Ectodermal cell (in vitro differentiated cells): ENCODE data around the gene FBXL7.

Experiments
- H3K27ac ChIP-seq: 2 replicates; pipeline ENCODE4 v1.7.0; 2013; ENCODE audit warnings: mild to moderate bottlenecking, low read depth, low read length; ENCODE audit not compliant: insufficient read depth, poor library complexity, severe bottlenecking
- H3K27me3 ChIP-seq: 2 replicates; pipeline ENCODE4 v1.7.0; 2013; ENCODE audit warnings: mild to moderate bottlenecking, low read length; ENCODE audit not compliant: insufficient read depth, control insufficient read depth, poor library complexity, severe bottlenecking
- H3K36me3 ChIP-seq: one replicate; pipeline ENCODE4 v1.7.0; 2013; ENCODE audit warnings: low read length; ENCODE audit not compliant: control insufficient read depth, insufficient read depth
- H3K4me1 ChIP-seq: one replicate; pipeline ENCODE4 v1.7.0; 2013; ENCODE audit warnings: low read length; ENCODE audit not compliant: control insufficient read depth, insufficient read depth
- H3K4me3 ChIP-seq: 2 replicates; pipeline ENCODE4 v1.7.0; 2013; ENCODE audit warnings: low read depth, low read length, control low read depth; ENCODE audit not compliant: insufficient read depth
- H3K9me3 ChIP-seq: 2 replicates; pipeline ENCODE4 v1.7.0; 2013; ENCODE audit warnings: mild to moderate bottlenecking, low read length, moderate library complexity; ENCODE audit not compliant: control insufficient read depth
- WGBS, 2 experiments: methylation state at CpG; one replicate each; pipeline ENCODE4 v1.1.7; 2013; ENCODE audit warnings: missing lambda C conversion rate in 2 of 2; 5-methylcytosine and 5-hydroxymethylcytosine counted together

Gene FBXL7

GRCh38 chr5:15711892-15712291 is 211.9 kb downstream of the FBXL7 start:
- no peak overlapping the region for H3K27ac ChIP-seq
- no peak overlapping the region for H3K4me3 ChIP-seq
- no peaks in the 10 kb centered on the region for H3K9me3 ChIP-seq
- WGBS, 2 experiments, result 83 to 89% methylated on average over 1 to 2 of the region's 2 CpGs
- no peaks in the 10 kb centered on the region for H3K4me1 ChIP-seq
- H3K36me3 ChIP-seq, result no peaks in the 10 kb centered on the region
- H3K27me3 ChIP-seq, result no peaks in the 10 kb centered on the region

- Histone ChIP-seq H3K4me1 (no peaks in the 10 kb centered on the region), H3K36me3 (no peaks in the 10 kb centered on the region), H3K27me3 (no peaks in the 10 kb centered on the region), H3K27ac (no peak overlapping the region), H3K4me3 (no peak overlapping the region), H3K9me3 (no peaks in the 10 kb centered on the region)
- 97 to 98% methylated on average over 2 of the region's 2 CpGs for WGBS, 2 experiments
Measured at GRCh38 chr5:15715535-15715934, 215.6 kb downstream of the FBXL7 start.

GRCh38 chr5:15715967-15716366 is 216.0 kb downstream of the FBXL7 start:
- WGBS, 2 experiments, result 91 to 93% methylated on average over 5 of the region's 5 CpGs
- Histone ChIP-seq H3K36me3 (no peaks in the 10 kb centered on the region), H3K27me3 (no peaks in the 10 kb centered on the region)

GRCh38 chr5:15717001-15717400 is 217.0 kb downstream of the FBXL7 start:
- WGBS, 2 experiments, result 84 to 89% methylated on average over 4 of the region's 4 CpGs
- Histone ChIP-seq H3K27me3 (no peaks in the 10 kb centered on the region), H3K9me3 (no peaks in the 10 kb centered on the region), H3K36me3 (no peaks in the 10 kb centered on the region), H3K4me1 (no peaks in the 10 kb centered on the region), H3K27ac (no peak overlapping the region), H3K4me3 (no peak overlapping the region)

More at GRCh38 chr5:15715967-15716366, 216.0 kb downstream of the FBXL7 start:
- Histone ChIP-seq H3K4me3 (no peak overlapping the region), H3K4me1 (no peaks in the 10 kb centered on the region), H3K27ac (no peak overlapping the region), H3K9me3 (no peaks in the 10 kb centered on the region)

- H3K9me3 ChIP-seq, result no peaks in the 10 kb centered on the region
- no peak overlapping the region for H3K27ac ChIP-seq
- no peaks in the 10 kb centered on the region for H3K36me3 ChIP-seq
- no peak overlapping the region for H3K4me3 ChIP-seq
- H3K27me3 ChIP-seq, result no peaks in the 10 kb centered on the region
- no peaks in the 10 kb centered on the region for H3K4me1 ChIP-seq
- WGBS, 2 experiments, result 91 to 92% methylated on average over 6 to 8 of the region's 8 CpGs
Measured at GRCh38 chr5:15718421-15719179, 218.6 kb downstream of the FBXL7 start.

- H3K27ac ChIP-seq, result no peak overlapping the region
- no peaks in the 10 kb centered on the region for H3K4me1 ChIP-seq
- no peaks in the 10 kb centered on the region for H3K36me3 ChIP-seq
- no peaks in the 10 kb centered on the region for H3K9me3 ChIP-seq
- no peak overlapping the region for H3K4me3 ChIP-seq
- H3K27me3 ChIP-seq, result no peaks in the 10 kb centered on the region
- 93 to 95% methylated on average over 3 to 4 of the region's 4 CpGs for WGBS, 2 experiments
Measured at GRCh38 chr5:15719784-15720183, 219.8 kb downstream of the FBXL7 start.

GRCh38 chr5:15720515-15720914 is 220.5 kb downstream of the FBXL7 start:
- Histone ChIP-seq H3K27me3 (no peaks in the 10 kb centered on the region), H3K4me3 (no peak overlapping the region), H3K27ac (no peak overlapping the region), H3K36me3 (no peaks in the 10 kb centered on the region), H3K9me3 (no peaks in the 10 kb centered on the region), H3K4me1 (no peaks in the 10 kb centered on the region)

- Histone ChIP-seq H3K27me3 (no peaks in the 10 kb centered on the region), H3K27ac (no peak overlapping the region), H3K9me3 (no peaks in the 10 kb centered on the region), H3K36me3 (no peaks in the 10 kb centered on the region), H3K4me3 (no peak overlapping the region), H3K4me1 (no peaks in the 10 kb centered on the region)
- WGBS, 2 experiments, result 89 to 94% methylated on average over 7 of the region's 7 CpGs
Measured at GRCh38 chr5:15722305-15722704, 222.3 kb downstream of the FBXL7 start.

GRCh38 chr5:15727375-15727774 is 227.4 kb downstream of the FBXL7 start:
- no peaks in the 10 kb centered on the region for H3K4me1 ChIP-seq
- no peaks in the 10 kb centered on the region for H3K36me3 ChIP-seq
- no peak overlapping the region for H3K4me3 ChIP-seq
- no peak overlapping the region for H3K27ac ChIP-seq
- no peaks in the 10 kb centered on the region for H3K9me3 ChIP-seq
- no peaks in the 10 kb centered on the region for H3K27me3 ChIP-seq

- Histone ChIP-seq H3K4me1 (no peaks in the 10 kb centered on the region), H3K36me3 (no peaks in the 10 kb centered on the region), H3K9me3 (no peaks in the 10 kb centered on the region), H3K4me3 (no peak overlapping the region), H3K27ac (no peak overlapping the region), H3K27me3 (no peaks in the 10 kb centered on the region)
- WGBS, 2 experiments, result 93 to 96% methylated on average over 4 of the region's 4 CpGs
Measured at GRCh38 chr5:15728811-15729210, 228.8 kb downstream of the FBXL7 start.

- H3K27ac ChIP-seq, result no peak overlapping the region
- H3K4me3 ChIP-seq, result no peak overlapping the region
- H3K9me3 ChIP-seq, result no peaks in the 10 kb centered on the region
- H3K4me1 ChIP-seq, result peaks cover 2% of the 10 kb centered on the region
- no peaks in the 10 kb centered on the region for H3K36me3 ChIP-seq
- 95 to 97% methylated on average over 4 of the region's 4 CpGs for WGBS, 2 experiments
- no peaks in the 10 kb centered on the region for H3K27me3 ChIP-seq
Measured at GRCh38 chr5:15731699-15732098, 231.7 kb downstream of the FBXL7 start.
